HG03159 (cell line): ENCODE measurements around the gene SIRT5.

Experiments
- ATAC-seq: cut with Tn5 transposase; IDR thresholded peaks from one replicate; pipeline ENCODE4 v1.9.1; 2021; ENCODE audit warnings: mild to moderate bottlenecking, moderate library complexity; ENCODE audit not compliant: unreplicated experiment

SIRT5 gene

GRCh38 chr6:13629459-13630116 lies 55.2 kb downstream of the SIRT5 start:
- no peak for ATAC-seq

DNA sequence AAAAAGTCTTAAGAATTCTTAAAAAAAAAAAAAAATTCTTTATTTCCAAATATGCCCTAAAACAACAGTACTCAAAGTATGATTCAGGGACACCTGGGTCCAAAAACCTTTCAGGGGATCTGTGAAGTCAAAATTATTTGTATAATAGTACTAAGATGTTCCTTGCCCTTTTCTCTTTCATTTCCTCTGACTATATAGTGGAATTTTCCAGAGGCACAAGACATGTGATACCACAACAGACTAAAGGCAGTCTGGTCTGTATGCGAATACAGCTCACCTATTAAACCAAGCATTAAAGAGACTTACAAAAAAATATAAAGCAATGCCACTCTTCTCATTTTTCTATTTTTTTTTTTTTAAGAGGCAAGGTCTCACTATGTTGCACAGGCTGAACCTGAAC lies 56.1 kb downstream of the SIRT5 start:
- ATAC-seq = no peak

DNA sequence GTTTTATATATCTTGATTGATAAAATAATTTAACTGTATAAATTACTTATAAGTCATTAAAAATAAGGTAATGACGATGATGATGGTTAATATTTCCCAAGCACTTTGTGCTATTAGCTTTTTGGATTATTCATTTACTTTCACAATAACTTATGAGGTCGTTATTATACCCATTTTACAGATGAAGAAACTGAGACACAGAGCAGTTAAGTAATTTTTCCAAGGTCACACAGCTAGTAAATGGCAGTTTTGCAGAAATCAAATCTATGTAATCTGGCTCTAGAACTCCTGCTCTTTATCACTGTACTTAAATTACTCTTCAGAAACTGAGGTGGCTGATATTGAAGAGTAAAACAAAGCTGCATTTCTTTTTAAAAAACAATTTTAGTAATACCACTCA lies 58.9 kb downstream of the SIRT5 start:
- ATAC-seq = no peak

DNA sequence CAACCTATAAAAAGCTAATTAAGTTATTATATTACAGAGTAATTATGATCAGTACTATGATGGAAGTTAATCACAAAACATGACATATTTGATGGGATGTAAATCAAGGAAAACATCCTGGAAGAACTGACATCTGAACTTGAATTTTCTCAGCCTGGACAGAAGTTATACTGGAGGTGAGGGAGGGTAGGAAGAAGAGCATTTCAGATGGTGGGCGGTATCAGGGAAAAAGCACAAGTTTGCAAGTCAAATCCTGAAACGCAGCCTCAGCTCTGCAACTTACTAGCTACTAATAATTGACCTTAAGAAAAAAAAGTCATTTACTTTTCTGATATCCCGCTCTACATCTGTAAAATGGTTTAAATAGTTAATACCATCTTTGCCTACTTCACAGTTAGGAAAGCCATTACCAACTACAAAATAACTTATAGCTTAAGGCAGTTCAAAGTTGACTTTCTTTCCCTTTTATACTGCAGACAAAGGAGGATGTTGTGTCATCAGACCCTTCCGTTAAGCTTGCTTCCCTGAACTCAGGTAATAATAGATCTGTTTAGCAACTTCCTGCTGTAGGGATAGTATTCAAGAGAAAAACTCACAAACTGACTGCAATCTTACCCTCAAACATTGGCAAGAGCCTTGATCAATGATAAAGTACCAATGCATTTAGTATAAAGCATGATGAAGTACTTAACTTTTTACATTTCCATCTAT lies 61.7 kb downstream of the SIRT5 start:
- ATAC-seq = no peak

DNA sequence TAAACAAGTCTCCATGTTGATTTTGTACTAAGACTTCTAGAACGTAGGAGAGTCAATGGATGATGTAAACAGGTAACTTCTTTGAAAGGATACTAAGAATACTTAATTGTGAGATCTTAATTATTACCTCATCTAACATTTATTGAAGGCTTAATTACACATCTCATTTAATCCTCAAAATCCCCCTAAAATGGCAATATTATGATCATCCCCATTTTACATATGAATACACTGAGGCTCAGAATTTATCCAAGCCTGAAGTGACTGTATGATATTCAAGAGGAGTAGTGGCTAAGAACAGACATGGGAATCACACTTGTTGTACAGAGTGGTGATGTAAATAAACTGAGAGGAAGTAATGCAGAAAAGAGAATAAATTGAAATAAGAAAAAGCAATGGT lies 63.6 kb downstream of the SIRT5 start:
- no peak for ATAC-seq

GRCh38 chr6:13638626-13639025 lies 64.2 kb downstream of the SIRT5 start:
- no peak for ATAC-seq

- ATAC-seq = no peak
These were observed 66.9 kb downstream of the SIRT5 start for GRCh38 chr6:13641315-13641714.

- no peak for ATAC-seq
These were observed 68.7 kb downstream of the SIRT5 start for GRCh38 chr6:13643125-13643524.

GRCh38 chr6:13648850-13649249 lies 74.4 kb downstream of the SIRT5 start:
- ATAC-seq = no peak

GRCh38 chr6:13649393-13649792 lies 75.0 kb downstream of the SIRT5 start:
- ATAC-seq = no peak

GRCh38 chr6:13653296-13653695 lies 78.9 kb downstream of the SIRT5 start:
- no peak for ATAC-seq

GRCh38 chr6:13654496-13654895 lies 80.1 kb downstream of the SIRT5 start:
- no peak for ATAC-seq

DNA sequence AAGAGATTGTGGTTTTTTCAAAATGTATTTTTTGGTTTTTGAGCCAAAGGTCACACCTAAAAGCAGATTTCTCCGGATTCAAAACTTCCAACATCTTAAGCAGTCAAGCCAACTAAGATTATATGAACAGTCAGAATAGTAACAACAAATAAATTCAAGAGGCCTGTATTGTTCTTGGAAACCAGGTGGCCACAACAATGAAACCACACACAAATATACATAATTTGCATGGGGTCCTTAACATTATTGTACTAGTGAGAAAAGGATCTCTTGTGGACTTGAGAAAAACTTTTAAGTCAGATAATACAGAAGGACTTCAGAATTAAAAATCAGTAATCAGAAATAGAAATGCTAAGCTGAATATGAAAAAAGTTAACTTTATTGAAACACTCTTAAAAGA lies 81.3 kb downstream of the SIRT5 start:
- ATAC-seq = no peak

DNA sequence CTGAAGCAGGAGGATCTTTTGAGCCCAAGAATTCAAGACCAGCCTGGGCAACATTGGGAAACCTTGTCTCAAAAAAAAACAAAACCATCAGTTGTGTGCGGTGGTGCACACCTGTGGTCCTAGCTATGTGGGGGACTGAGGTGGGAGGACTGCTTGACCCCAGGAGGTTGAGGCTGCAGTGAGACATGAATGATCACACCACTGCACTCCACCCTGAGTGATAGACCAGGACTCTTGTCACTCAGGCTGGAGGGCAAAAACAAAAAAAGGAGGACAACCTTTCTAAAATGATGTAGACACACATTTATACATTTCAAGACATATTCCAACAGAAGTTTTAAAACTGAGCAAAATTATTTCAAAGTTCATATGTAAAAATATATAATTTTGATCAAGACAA lies 85.9 kb downstream of the SIRT5 start:
- no peak for ATAC-seq

GRCh38 chr6:13660893-13661292 lies 86.5 kb downstream of the SIRT5 start:
- no peak for ATAC-seq

GRCh38 chr6:13661647-13662046 lies 87.2 kb downstream of the SIRT5 start:
- no peak for ATAC-seq

DNA sequence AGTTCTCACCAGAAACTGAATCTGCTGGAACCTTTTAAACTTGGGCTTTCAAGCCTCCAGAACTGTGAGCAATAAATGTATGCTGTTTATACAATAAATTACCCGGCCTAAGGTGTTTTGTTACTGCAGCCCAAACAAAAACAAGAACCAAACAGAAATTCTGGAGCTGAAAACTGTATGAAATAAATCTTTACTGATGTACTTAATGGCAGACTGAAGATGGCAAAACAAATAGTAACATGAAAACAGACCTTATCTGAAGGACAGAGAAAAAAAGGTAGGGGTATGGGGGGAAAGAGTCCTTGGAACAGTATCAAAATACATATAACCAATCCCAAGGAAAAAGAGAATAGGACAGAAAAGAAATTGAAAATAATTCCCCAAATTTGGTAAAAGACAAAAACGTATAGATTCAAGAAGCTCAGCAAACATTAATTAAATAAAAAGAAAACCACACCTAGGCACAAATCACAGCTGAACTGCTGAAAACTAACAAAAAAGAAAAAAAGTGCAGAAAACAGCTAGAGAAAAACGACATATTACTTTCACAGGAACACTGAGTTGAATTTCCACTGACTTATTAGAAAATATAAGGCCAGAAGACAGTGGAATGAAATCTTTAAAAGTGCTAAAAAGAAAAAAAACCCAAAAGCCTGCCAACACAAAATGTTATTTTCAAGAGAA lies 88.4 kb downstream of the SIRT5 start:
- ATAC-seq = no peak

- ATAC-seq = no peak
These were observed 89.6 kb downstream of the SIRT5 start for GRCh38 chr6:13663986-13664385.
